GM12892 (cell line): ENCODE results near the gene PRMT5.

Experiments
- DNase-seq: peaks from one replicate; pipeline ENCODE4 v3.0.0; 2011; ENCODE audit not compliant: insufficient read length
- FAIRE-seq: peaks from 2 replicates; lab custom pipeline; 2011; peaks lifted over from hg19 to GRCh38; lab: Jason Lieb, UNC
- POLR2A ChIP-seq: IDR thresholded peaks from 2 replicates; pipeline ENCODE4 v1.6.1; 2011; ENCODE audit warnings: low read depth, low read length, control low read depth
- POLR2AphosphoS5 ChIP-seq: IDR thresholded peaks from 2 replicates; pipeline ENCODE4 v1.6.1; 2011; ENCODE audit warnings: low read depth, low read length, control low read depth
- TAF1 ChIP-seq: IDR thresholded peaks from 2 replicates; pipeline ENCODE4 v1.6.1; 2011; ENCODE audit warnings: low read depth, mild to moderate bottlenecking, control low read depth, low read length, borderline replicate concordance

PRMT5 gene

GRCh38 chr14:22905627-22906026 lies 23.5 kb downstream of the PRMT5 start:
- DNase-seq (no peak), FAIRE-seq (no peak)
- TF ChIP-seq TAF1 = no peak

DNA sequence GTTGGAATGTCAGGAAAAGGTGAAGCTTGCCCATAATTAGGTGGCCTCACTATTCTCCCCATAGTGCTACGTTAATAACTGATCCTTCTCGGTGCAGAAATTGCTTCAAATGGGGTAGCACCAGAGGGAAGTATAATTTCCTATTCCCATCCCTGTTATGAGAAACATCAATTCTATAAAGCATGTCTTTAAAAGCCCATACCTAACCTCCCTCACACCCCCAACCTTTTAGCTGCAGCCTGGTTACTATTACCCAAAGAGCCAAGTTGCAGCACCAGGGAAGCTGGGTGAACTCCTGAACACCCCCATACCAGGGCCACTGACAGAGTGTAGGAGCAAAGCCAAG lies 25.5 kb downstream of the PRMT5 start:
- no peak for DNase-seq

GRCh38 chr14:22901799-22902198 lies 27.4 kb downstream of the PRMT5 start:
- no peak for FAIRE-seq
- TF ChIP-seq TAF1 (no peak), POLR2A (no peak), POLR2AphosphoS5 (no peak)
- no peak for DNase-seq

More for the DNA sequence above, 25.5 kb downstream of the PRMT5 start:
- no peak for FAIRE-seq
- TF ChIP-seq TAF1 (no peak), POLR2A (no peak), POLR2AphosphoS5 (no peak)

GRCh38 chr14:22900081-22900799 lies 28.9 kb downstream of the PRMT5 start:
- no peak for DNase-seq
- no peak for FAIRE-seq
- TF ChIP-seq POLR2AphosphoS5 = no peak
- no peak for TF ChIP-seq TAF1
- TF ChIP-seq POLR2A = no peak

DNA sequence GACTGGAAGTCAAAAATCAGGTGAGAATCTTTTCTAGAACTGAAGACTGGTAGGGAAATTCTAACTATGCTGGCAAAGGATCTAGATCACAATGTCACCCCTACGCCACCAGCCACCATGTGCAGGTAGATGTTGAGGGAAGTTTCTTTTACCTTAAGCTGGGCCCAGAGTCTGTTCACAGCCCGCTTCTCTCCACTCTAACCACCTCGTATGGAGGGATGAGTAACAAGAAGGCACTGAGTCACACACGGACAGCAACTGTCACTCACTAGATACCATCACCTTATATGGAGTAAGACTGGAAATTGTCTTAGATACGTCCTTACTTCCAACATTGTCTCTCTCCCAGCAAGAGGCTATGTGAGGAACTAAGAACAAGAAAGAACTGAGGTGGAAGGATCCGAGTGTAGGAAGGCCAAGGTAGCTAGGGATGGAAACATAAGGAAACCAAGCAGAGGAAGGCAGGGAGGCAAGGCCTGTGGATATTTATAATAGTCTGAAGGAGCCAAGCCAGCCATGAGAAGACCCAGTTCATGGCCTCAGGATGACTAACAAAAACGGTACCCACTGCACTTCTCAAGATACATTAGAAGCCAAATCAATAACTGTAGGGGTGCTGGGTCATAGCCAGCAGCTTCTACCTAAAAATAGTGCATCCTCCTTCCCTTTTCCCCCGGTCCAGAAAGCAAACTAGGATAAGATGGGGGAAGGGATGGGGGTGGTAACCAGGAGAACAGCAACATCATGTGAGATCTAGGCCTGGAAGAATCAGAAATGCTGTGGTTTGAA lies 30.7 kb downstream of the PRMT5 start:
- no peak for FAIRE-seq
- DNase-seq = no peak
- TF ChIP-seq POLR2AphosphoS5 (no peak), POLR2A (no peak), TAF1 (no peak)

DNA sequence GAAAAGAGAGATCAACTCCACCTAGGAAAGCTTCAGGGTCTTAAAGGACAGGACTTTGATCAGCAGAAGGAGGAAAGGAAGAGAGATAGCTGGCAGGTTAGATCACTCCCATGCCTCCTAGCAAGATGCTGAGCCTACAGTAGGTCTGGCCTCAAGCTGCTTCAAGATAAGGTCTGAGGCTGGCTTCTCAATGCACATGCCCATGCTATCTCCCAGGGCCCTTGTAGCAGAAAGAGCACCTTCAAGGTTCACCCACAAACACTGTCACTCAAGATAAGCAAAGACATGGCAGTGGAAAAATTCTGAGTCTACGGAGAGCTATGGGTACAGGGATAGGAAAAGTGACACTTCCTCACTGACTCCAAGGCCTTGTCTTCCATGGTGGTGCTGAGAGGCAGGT lies 31.8 kb downstream of the PRMT5 start:
- TF ChIP-seq TAF1 (no peak), POLR2A (no peak), POLR2AphosphoS5 (no peak)
- no peak for DNase-seq
- no peak for FAIRE-seq

DNA sequence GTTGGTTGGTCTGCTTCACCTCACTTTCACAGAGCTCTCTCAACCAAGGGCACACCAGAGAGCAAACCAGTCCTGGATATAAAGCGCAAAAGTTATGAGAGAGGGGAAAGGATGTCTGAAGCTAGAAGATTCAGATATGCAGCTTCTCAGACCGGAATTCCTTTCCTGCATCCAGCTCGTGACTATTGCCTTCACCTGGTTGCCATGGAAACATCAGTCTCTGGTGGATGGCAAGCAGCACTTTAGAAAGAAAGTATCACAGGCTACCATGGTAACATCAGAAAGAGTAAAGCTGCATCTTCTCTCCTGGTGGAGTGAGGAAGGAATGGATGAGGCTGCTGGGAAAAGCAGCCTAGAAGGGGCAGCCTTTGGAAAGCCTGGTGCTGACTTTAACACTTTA lies 32.4 kb downstream of the PRMT5 start:
- no peak for TF ChIP-seq POLR2A
- TF ChIP-seq POLR2AphosphoS5 = no peak
- TF ChIP-seq TAF1 = no peak
- no peak for DNase-seq
- no peak for FAIRE-seq

GRCh38 chr14:22896356-22896755 lies 32.8 kb downstream of the PRMT5 start:
- FAIRE-seq (no peak), DNase-seq (no peak)
- no peak for TF ChIP-seq TAF1
- TF ChIP-seq POLR2AphosphoS5 = no peak
- no peak for TF ChIP-seq POLR2A

GRCh38 chr14:22895402-22895801 lies 33.8 kb downstream of the PRMT5 start:
- DNase-seq = no peak
- TF ChIP-seq POLR2A (no peak), POLR2AphosphoS5 (no peak), TAF1 (no peak)
- no peak for FAIRE-seq

DNA sequence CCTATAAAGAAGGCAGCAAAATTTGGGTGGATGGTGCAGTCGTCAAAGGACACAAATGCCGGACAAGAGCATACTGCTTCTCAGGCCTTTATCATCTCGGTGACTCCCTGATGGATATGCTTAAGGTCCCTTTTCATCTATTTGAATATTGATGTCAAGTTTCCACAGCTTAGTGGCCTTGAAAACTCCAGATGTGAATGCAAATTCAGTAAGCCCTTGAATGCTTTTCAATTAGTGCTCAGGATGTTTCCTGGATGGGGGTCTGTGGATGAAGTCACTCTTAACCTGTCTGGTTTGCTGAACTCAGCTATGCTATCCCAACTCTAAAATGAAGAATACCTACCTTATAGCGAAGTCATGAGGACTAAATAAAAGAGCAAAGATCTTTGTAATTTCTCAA lies 35.5 kb downstream of the PRMT5 start:
- FAIRE-seq (no peak), DNase-seq (no peak)
- TF ChIP-seq POLR2AphosphoS5 (no peak), TAF1 (no peak), POLR2A (no peak)

DNA sequence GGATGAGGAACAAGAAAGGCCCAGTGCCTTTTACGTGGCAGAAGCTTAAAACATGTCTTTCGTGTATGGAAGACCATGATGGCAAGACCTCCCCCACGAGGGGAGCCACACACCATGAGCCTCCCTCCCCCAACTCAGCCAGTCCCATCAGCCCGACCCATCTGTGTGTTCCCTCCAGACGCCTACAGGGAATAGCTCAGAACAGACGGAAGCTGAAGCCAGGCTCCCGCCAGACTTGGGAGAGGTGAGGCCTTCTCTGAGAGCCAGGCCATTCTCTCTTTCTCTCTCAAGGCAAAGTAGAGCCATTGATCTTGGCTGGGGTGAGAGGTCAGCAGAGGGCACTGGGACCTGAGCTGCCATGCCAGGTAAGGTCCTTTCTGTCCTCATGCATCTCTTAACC lies 36.7 kb downstream of the PRMT5 start:
- TF ChIP-seq POLR2AphosphoS5 = no peak
- TF ChIP-seq POLR2A = no peak
- no peak for TF ChIP-seq TAF1
- FAIRE-seq (no peak), DNase-seq (no peak)

DNA sequence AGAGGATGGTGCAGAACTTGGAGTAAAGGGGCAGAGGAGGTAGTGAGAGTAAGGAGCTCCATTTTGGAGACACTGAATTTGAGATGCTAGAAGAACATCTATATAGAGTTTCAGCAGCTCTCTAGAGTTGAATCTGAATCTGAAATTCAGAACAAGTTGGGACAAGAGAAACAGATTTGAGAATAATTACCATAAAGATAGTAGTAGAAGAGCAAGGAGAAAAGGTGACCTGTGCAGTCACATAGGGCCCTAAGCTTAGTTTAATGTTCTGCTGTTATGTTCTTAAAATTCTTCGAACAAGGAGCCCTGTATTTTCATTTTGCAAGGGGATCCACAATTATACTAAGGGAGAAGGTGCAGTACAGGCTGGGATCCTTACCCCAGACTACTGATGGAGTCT lies 38.8 kb downstream of the PRMT5 start:
- no peak for TF ChIP-seq POLR2AphosphoS5
- TF ChIP-seq POLR2A = no peak
- no peak for TF ChIP-seq TAF1
- DNase-seq (no peak), FAIRE-seq (no peak)
